Activated naive CD8-positive, alpha-beta T cell treated with anti-CD3 and anti-CD28 coated beads, Interleukin-2, amount 50 U/mL, for 24 hours (primary cell): Measurements from ENCODE around the gene FCN2.

ENCODE experiments used
- ATAC-seq: fragments of 150-1000 bp; cut with Tn5 transposase; one replicate; pipeline ENCODE4 v1.10.0; 2021
- DNase-seq: peaks from one replicate; pipeline ENCODE4 v3.0.0; 2021
- H3K27ac Mint-ChIP-seq: one replicate; pipeline ENCODE4 v1.8.0; 2021; ENCODE audit warnings: mild to moderate bottlenecking, mixed read lengths
- H3K27me3 Mint-ChIP-seq: one replicate; pipeline ENCODE4 v1.8.0; 2021; ENCODE audit warnings: mixed read lengths
- H3K36me3 Mint-ChIP-seq: one replicate; pipeline ENCODE4 v1.8.0; 2021; ENCODE audit warnings: low read depth, mixed read lengths
- H3K4me1 Mint-ChIP-seq: one replicate; pipeline ENCODE4 v1.8.0; 2021; ENCODE audit warnings: mixed read lengths
- H3K4me3 Mint-ChIP-seq: one replicate; pipeline ENCODE4 v1.8.0; 2021; ENCODE audit warnings: mild to moderate bottlenecking, moderate library complexity, mixed read lengths
- H3K9me3 Mint-ChIP-seq: one replicate; pipeline ENCODE4 v1.8.0; 2021; ENCODE audit warnings: mixed read lengths

FCN2 gene

GRCh38 chr9:134886413-134886913 is 5.9 kb downstream of the FCN2 start:
- H3K4me1 Mint-ChIP-seq, result peaks cover 4% of the 10 kb centered on the region
- DNase-seq (no peak), ATAC-seq (no peak)
- H3K27ac Mint-ChIP-seq, result no peak overlapping the region
- peaks cover 10% of the 10 kb centered on the region for H3K27me3 Mint-ChIP-seq
- no peaks in the 10 kb centered on the region for H3K36me3 Mint-ChIP-seq
- no peaks in the 10 kb centered on the region for H3K9me3 Mint-ChIP-seq
- no peak overlapping the region for H3K4me3 Mint-ChIP-seq

GRCh38 chr9:134887219-134887618 is 6.6 kb downstream of the FCN2 start:
- Mint-ChIP-seq H3K4me1 (peaks cover 4% of the 10 kb centered on the region), H3K36me3 (no peaks in the 10 kb centered on the region), H3K27ac (no peak overlapping the region), H3K9me3 (no peaks in the 10 kb centered on the region), H3K27me3 (peaks cover 12% of the 10 kb centered on the region), H3K4me3 (no peak overlapping the region)
- no peak for DNase-seq
- ATAC-seq, result no peak

DNA sequence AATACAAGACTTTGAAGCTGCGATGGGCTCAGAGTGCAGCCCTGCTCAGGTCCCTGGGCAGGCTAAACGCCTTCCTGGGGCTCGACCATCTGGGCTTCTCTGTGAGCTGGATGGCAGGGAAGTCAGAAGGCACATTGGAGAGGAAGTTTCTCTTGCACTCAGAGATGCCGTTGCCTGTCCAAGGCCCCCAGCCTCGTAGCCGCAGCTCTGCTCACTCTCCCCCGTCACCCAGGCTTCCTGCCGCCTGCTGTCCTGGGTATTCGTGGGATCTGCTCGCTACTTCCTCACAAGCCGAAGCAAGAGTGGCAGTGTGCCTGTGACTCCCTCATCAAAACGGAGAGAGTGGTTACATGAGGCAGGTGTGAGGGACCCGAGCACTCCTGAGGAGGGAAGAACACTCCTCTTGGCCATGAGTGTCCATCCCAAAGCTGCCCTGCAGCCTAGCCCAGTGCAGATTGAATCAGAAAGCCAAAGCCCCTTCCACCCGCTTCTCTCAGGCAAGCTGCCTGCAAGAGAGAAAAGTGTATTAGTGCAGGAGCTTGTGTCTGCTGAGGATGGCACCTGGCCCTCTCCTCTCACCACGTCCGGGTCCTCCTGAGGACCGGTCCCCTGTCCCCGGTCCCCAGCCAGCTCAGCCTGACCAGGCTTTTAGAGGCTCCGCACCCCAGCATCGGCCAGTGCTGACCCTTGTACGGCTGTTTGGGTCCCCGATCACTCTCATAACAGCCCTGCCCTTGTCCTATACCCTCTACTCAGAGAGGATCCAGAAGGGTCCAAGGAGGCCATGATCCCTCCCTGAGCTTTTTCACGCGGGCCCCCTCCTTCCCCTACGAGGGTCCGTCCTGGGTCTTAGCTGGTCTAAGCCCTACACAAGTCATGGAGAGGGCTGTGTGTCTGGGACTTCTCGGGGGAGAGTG is 7.3 kb downstream of the FCN2 start:
- H3K27ac Mint-ChIP-seq, result no peak overlapping the region
- no peak for DNase-seq
- H3K27me3 Mint-ChIP-seq, result peaks cover 12% of the 10 kb centered on the region

GRCh38 chr9:134888603-134889190 is 8.1 kb downstream of the FCN2 start:
- no peaks in the 10 kb centered on the region for H3K36me3 Mint-ChIP-seq
- H3K27me3 Mint-ChIP-seq, result peaks cover 13% of the 10 kb centered on the region
- no peak for DNase-seq
- H3K9me3 Mint-ChIP-seq, result no peaks in the 10 kb centered on the region
- no peak for ATAC-seq
- peaks cover 4% of the 10 kb centered on the region for H3K4me1 Mint-ChIP-seq
- no peak overlapping the region for H3K4me3 Mint-ChIP-seq
- H3K27ac Mint-ChIP-seq, result no peak overlapping the region

More for the DNA sequence above, 7.3 kb downstream of the FCN2 start:
- ATAC-seq, result no peak
- Mint-ChIP-seq H3K4me1 (peaks cover 4% of the 10 kb centered on the region), H3K9me3 (no peaks in the 10 kb centered on the region), H3K36me3 (no peaks in the 10 kb centered on the region), H3K4me3 (no peak overlapping the region)

DNA sequence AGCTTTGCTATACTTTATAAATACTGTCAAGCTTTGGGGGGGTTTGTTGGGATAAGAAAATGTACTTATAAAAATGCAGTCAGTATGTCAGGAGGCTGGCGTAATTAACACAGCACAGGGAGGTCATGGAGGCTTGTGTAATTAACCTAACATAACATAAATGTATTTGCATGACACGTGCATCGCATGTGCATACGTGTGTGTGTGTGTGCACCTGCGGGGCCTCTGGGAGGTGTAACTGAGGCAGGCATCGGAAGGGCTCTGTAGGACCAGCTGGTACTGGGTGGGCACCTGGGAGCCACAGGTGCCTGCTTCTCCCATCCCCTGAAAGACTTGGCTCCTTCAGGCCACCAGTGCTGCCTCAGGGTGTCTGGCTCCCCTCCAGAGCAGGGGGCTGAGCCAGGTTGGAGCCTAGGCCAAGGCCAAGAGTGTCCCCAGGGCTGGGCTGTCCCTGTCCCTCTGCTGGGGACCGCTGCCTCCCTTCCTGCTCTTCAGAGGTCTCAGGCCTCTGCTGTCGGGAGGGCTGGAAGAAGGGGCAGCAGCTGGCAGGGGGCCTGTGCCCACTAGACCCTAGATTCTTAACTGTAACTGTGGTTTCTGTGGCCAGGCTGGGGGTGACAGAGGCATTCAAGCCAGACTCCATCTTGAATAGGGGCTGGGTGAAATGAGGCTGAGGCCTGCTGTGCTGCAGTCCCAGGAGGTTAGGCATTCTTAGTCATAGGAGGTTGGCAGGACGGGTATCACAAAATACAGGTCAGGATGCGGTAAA is 9.0 kb downstream of the FCN2 start:
- no peaks in the 10 kb centered on the region for H3K9me3 Mint-ChIP-seq
- peaks cover 15% of the 10 kb centered on the region for H3K27me3 Mint-ChIP-seq
- H3K4me1 Mint-ChIP-seq, result peaks cover 4% of the 10 kb centered on the region
- no peaks in the 10 kb centered on the region for H3K36me3 Mint-ChIP-seq
- no peak for DNase-seq
- no peak overlapping the region for H3K4me3 Mint-ChIP-seq
- H3K27ac Mint-ChIP-seq, result no peak overlapping the region
- ATAC-seq, result no peak

- peaks cover 17% of the 10 kb centered on the region for H3K27me3 Mint-ChIP-seq
- H3K9me3 Mint-ChIP-seq, result no peaks in the 10 kb centered on the region
- DNase-seq (no peak), ATAC-seq (no peak)
- H3K27ac Mint-ChIP-seq, result no peak overlapping the region
- no peaks in the 10 kb centered on the region for H3K36me3 Mint-ChIP-seq
- no peak overlapping the region for H3K4me3 Mint-ChIP-seq
- H3K4me1 Mint-ChIP-seq, result peaks cover 4% of the 10 kb centered on the region
Measured at GRCh38 chr9:134890155-134890495, 9.5 kb downstream of the FCN2 start.

- Mint-ChIP-seq H3K27ac (no peak overlapping the region), H3K4me1 (peaks cover 6% of the 10 kb centered on the region), H3K36me3 (no peaks in the 10 kb centered on the region), H3K4me3 (no peak overlapping the region), H3K9me3 (no peaks in the 10 kb centered on the region), H3K27me3 (peaks cover 19% of the 10 kb centered on the region)
- no peak for DNase-seq
- ATAC-seq, result no peak
Measured at GRCh38 chr9:134891053-134891452, 10.4 kb downstream of the FCN2 start.

DNA sequence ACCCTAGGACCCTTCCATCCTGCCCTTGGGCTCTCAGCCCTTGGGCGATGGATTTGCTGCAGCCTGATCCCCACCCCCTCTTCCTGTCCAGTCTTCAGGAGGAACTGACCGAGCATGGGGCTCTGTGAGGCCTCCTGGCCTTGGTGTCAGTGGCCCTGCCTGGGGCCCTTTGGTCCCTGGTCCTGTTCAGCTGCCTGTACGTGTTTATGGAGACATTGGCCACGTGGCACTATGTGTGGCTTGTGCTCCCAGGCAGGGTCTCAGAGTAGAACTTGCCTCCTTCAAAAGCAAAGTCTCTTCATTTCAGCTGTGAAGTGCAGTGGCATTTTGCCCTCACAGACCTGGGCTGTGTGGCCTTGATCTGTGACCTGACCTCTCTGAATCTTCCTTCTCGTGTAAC is 11.1 kb downstream of the FCN2 start:
- peaks cover 14% of the 10 kb centered on the region for H3K27me3 Mint-ChIP-seq
- H3K4me1 Mint-ChIP-seq, result peaks cover 6% of the 10 kb centered on the region
- H3K27ac Mint-ChIP-seq, result no peak overlapping the region
- H3K9me3 Mint-ChIP-seq, result no peaks in the 10 kb centered on the region
- ATAC-seq (no peak), DNase-seq (no peak)
- H3K4me3 Mint-ChIP-seq, result no peak overlapping the region
- H3K36me3 Mint-ChIP-seq, result no peaks in the 10 kb centered on the region

DNA sequence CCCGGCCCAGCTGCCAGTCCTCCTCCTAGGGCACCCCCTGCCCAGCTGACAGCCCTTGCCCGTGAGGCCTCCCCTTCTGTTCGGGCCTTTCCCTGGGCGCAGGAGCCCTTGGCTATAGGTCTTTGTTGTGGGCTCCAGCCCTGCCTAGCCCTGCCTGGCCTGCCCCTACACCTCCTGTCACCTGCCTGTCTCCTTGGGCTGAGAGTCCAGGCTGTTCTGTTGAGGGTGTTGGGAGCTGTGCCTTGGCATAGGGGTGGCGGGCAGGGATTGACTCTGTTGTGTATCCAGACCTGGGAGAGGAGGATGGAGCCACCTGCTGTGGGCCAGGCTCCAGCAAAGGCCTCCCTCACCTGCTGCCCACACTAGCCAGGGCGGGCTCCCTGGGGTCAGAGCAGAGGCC is 11.6 kb downstream of the FCN2 start:
- Mint-ChIP-seq H3K27me3 (peaks cover 10% of the 10 kb centered on the region), H3K4me1 (peaks cover 6% of the 10 kb centered on the region), H3K9me3 (no peaks in the 10 kb centered on the region), H3K4me3 (no peak overlapping the region), H3K27ac (no peak overlapping the region), H3K36me3 (no peaks in the 10 kb centered on the region)
- DNase-seq (no peak), ATAC-seq (no peak)

DNA sequence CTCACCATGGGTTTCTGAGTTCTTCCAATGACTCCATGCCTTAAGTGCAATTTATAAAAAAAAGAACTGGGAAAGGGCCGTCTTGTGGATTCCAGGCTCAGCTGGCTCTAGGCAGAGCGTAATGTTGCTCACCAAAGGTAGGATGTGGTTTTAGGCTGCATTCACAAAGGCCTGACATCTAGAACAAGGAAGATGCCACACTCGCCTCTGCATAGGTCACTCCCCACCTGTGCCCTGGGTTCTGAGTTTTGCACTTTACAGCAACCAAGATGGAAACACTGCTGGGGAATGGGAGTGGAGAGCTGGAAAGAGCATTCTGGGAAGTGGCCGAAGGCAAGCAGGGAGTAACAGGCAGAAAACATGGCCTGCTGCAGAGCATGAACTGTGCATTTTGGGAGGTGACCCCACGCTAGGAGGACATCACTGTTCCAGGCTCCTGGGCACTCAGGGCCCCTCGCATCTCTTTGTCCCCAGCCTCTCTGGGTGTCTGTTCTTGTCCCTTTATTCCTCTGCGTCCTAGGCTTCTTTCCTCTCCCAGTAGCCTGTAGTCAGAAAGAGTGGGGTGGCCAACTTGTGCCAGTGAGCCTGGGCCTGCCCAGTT is 12.3 kb downstream of the FCN2 start:
- no peaks in the 10 kb centered on the region for H3K9me3 Mint-ChIP-seq
- H3K4me3 Mint-ChIP-seq, result no peak overlapping the region
- ATAC-seq (no peak), DNase-seq (no peak)
- peaks cover 9% of the 10 kb centered on the region for H3K27me3 Mint-ChIP-seq
- no peaks in the 10 kb centered on the region for H3K36me3 Mint-ChIP-seq
- H3K4me1 Mint-ChIP-seq, result peaks cover 2% of the 10 kb centered on the region
- no peak overlapping the region for H3K27ac Mint-ChIP-seq

DNA sequence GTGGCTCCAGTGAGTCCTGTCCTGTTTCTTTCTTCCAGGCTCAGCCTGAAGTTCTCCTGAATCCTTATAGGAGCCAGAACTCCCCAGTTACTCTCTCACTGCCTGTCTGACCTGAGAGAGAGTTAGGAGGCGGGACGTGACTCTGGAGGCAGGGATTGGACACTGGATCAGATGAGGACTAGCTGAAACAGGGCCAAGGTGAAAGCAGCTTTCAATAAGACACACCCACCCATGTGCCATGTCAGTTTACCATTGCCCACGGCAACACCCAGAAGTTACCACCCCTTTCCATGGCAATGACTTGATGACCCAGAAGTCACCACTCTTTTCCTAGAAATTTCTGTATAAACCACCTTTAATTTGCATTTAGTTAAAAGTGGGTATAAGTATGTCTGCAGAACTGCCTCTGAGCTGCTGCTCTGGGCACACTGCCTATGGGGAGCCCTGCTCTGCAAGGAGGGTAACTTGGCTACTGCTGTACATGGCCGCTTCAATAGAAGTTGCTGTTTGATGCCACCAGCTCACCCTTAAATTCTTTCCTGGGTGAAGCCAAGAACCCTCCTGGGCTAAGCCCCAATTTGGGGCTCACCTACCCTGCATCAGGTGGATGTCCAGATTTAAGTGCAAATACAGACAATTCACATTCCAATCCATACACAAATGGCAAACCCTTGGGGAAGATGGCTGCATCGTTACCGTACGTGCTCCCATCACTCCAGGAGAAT is 13.7 kb downstream of the FCN2 start:
- peaks cover 2% of the 10 kb centered on the region for H3K36me3 Mint-ChIP-seq
- peaks cover 7% of the 10 kb centered on the region for H3K9me3 Mint-ChIP-seq
- no peak overlapping the region for H3K4me3 Mint-ChIP-seq
- no peak for ATAC-seq
- peaks cover 9% of the 10 kb centered on the region for H3K27me3 Mint-ChIP-seq
- DNase-seq, result no peak
- no peak overlapping the region for H3K27ac Mint-ChIP-seq
- peaks cover 2% of the 10 kb centered on the region for H3K4me1 Mint-ChIP-seq

GRCh38 chr9:134895097-134895496 is 14.5 kb downstream of the FCN2 start:
- H3K4me1 Mint-ChIP-seq, result peaks cover 2% of the 10 kb centered on the region
- ATAC-seq, result no peak
- peaks cover 9% of the 10 kb centered on the region for H3K27me3 Mint-ChIP-seq
- H3K9me3 Mint-ChIP-seq, result peaks cover 9% of the 10 kb centered on the region
- no peak for DNase-seq
- H3K27ac Mint-ChIP-seq, result no peak overlapping the region
- H3K36me3 Mint-ChIP-seq, result peaks cover 2% of the 10 kb centered on the region
- H3K4me3 Mint-ChIP-seq, result no peak overlapping the region

DNA sequence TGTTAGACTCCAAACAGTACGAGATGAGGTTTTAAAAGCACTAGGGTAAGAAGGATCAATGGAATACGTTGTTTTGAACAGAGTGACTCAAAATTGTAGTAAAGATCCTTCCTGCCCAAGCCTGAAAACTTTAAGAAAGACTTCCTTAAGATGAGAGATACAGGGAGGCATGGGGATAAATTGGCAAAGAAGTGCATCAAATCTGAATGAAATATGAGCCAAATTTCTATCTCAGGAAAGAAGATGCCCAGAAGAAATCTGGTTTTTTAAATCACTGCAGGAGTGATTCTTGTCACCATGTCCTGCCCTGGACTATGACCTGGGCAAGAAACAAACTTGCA is 14.9 kb downstream of the FCN2 start:
- ATAC-seq (no peak), DNase-seq (no peak)
- Mint-ChIP-seq H3K27me3 (peaks cover 9% of the 10 kb centered on the region), H3K27ac (no peak overlapping the region), H3K4me3 (no peak overlapping the region), H3K9me3 (peaks cover 9% of the 10 kb centered on the region), H3K36me3 (peaks cover 2% of the 10 kb centered on the region), H3K4me1 (peaks cover 2% of the 10 kb centered on the region)
